ENCODE results near the gene UBL4A.
A peak's percentile ranks its signal among the peaks of the same experiment; 100 is the strongest.

UBL4A gene

DNA sequence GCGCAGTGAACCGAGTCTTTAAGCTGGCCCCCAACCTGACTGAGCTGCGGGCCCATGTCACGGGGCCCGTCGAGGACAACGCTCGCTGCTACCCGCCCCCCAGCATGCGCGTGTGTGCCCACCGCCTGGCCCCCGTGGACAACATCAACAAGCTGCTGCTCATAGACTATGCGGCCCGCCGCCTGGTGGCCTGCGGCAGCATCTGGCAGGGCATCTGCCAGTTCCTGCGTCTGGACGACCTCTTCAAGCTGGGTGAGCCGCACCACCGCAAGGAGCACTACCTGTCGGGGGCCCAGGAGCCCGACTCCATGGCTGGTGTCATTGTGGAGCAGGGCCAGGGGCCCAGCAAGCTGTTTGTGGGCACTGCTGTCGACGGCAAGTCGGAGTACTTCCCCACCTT lies 26.1 kb downstream of the UBL4A start:
- no peak for DNase-seq

- DNase-seq: no peak
Observed at GRCh38 chrX:154459832-154460231, 26.6 kb downstream of the UBL4A start.

DNA sequence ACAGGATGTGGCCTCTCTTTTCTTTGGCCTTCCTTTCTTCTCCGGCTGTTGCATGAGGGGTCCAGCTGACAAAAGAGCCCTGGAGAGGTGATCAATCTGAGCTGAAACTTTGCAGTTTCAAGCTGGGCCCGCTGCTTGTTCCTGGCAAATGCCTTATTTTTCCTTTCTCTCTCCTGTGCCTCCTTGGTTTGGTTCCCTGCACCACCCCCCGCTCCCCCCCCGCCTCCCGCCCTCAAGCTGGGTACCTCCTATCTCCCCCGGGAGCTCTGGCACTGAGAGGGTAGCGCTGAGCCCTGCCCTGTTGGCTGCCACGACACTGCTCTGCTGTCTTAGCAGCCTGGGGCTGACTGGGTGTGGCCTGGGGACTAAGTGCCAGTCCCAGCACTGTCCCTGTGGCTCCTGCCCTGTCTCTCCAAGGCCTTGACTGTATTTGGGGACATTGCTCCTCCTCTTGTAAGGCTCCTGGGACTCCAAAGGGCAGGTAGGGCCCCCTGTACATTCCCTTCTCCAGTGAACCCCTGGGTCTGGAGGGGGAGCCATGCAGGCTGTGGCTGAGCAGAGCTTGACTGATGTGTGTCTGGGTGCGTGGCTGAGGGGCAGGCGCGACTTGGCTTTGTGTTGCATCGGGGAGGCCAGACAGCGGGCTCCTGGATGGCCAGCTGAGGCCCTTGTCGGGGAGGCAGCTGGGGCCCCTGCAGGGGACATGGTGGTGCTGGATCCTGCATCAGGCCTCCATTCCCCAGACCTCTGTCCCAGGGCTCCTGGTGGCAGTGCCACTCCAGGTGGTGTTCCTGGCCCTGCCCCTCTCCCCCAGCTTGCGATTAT lies 27.2 kb downstream of the UBL4A start:
- no peak for DNase-seq

GRCh38 chrX:154458116-154458953 lies 28.1 kb downstream of the UBL4A start, which contains the start of gene PLXNA3:
Gene PLXNA3, plus strand, starts transcription at chrX:154458281. Its CDS starts 1,903 bp downstream, at chrX:154460184.
- peak; percentile 40 for DNase-seq

DNA sequence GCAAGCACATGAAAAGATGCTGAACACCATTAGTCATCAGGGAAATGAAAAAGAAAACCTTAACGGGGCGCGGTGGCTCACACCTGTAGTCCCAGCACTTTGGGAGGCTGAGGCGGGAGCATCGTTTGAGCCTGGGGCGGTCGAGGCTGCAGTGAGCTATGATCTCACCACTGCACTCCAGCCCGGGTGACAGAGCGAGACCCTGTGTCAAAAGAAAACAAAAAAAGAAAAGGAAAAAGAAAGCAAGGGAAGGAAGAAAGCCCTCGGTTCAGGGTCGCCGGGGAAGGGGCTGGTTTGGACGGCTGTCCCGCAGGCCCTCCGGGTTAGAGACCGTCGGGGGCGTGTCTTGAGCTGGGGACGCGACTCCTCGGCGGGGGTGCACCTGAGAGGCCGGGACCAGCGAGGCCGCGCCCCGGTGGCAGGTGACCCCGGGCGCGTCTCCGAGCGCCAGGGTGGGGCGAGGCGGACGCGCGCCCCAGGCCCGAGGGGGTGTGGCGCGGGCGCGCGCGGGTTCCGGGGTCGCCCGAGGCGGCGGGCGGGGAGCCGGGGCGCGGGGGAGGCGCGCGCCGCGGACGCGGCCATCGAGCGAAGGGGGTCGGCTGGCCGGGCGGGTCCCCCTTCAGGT lies 28.8 kb downstream of the UBL4A start:
- DNase-seq: peak; percentile 69

GRCh38 chrX:154452823-154453222 lies 33.6 kb downstream of the UBL4A start:
- DNase-seq: no peak

- no peak for DNase-seq
Observed at GRCh38 chrX:154450312-154450711, 36.1 kb downstream of the UBL4A start.

- DNase-seq: no peak
Observed at GRCh38 chrX:154449618-154450017, 36.8 kb downstream of the UBL4A start.

DNA sequence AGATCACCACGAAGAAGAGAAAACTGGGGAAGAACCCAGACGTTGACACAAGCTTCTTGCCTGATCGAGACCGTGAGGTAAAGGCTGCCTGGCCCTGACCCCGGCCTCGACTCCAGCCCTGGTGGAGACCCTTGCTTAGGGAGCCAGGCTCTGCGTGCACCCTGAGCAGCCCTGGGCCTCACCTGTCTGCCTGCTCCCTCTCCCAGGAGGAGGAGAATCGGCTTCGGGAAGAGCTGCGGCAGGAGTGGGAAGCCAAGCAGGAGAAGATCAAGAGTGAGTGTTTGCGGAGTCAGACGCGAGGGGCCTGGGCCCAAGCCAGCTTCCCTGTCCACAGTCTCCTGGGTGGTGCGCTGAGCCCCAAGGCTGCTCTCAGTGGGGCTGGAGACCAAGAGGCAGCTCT lies 37.9 kb downstream of the UBL4A start:
- DNase-seq: no peak

- DNase-seq: no peak
Observed at GRCh38 chrX:154446430-154446829, 40.0 kb downstream of the UBL4A start.

DNA sequence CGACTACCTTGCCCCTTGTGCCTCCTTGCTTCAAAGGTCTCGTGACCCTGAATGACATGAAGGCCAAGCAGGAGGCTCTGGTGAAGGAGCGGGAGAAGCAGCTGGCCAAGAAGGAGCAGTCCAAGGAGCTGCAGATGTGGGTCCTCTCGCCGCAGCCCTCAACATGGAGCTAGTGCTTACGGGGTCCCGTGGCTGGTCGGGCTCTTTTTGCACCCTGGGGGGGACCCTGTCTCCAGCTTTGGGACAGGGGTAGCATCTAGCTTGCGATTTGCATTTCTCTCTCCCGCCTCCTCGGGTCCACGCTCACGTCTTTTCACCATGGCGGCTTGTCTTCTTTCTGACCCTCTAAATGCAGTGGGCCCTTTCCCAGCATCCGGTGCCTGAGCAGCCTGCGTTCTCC lies 40.6 kb downstream of the UBL4A start:
- DNase-seq: no peak

- no peak for DNase-seq
Observed at GRCh38 chrX:154444755-154445246, 41.6 kb downstream of the UBL4A start.

DNA sequence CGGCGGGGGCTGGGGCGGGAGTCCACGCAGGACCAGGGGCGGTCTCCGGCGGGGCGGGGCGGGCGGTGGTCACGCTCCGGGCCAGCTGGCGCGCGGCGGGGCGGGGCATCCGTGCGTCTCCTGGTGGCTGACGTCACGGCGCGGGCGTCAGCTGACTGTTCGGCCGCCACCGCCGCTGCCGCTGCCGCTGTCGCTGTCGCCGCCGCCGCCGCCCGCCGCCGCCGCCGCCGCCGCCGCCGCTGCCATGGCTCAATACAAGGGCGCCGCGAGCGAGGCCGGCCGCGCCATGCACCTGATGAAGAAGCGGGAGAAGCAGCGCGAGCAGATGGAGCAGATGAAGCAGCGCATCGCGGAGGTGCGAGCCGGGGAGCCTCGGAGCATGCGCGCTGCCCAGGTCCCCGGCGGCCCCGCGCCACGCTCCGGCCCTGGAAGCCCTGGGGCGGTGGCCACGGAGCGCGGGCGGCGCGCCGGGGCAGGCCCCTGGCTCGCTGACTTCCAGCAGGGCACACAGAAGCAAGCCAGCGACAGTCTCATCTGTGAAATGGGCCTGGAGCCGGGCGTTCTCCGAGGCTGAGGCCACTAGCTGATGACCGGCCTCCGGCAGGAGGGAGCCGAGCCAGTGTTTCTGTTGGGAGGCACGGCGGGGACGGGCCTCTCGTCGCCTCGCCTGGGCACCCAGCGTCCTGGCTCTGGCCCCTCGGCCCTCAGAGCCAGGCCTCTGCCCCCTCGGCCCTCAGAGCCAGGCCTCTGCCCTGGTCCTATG lies 42.2 kb downstream of the UBL4A start, which contains the start of gene FAM50A:
TSS of gene FAM50A (plus strand) at position 150 of the 763 bp plus-strand sequence. CDS start at position 245, 95 bp downstream.
- peak; percentile 57 for DNase-seq

GRCh38 chrX:154443479-154443910 lies 42.9 kb downstream of the UBL4A start:
- DNase-seq: no peak

DNA sequence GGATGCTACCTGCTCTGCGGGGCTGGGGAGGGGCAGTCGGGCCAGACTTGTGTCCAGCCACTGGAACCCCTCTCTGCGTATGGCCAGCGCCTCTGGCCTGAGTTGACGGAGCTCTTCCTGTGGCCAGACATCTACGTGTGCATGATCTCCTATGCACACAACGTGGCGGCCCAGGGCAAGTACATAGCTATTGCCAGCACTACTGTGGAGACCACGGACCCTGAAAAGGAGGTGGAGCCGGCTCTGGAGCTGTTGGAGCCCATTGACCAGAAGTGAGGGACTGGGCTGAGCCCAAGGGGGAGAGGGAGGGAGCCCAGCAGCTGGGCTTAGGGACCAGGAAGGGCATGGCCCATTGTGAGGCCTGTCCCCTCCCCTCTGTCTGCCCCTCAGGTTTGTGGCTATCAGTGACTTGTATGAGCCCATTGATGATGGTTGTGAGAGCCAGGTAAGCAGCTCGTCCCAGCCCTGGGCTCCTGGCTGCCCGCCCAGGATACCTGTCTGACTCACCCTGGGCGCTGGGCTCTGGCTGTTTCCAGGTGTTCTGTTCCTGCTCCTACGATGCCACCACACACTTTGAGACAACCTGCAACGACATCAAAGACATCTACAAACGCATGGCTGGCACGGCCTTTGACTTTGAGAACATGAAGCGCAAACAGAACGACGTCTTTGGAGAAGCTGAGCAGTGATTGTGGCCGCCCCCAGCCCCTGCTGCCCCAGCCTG lies 44.3 kb downstream of the UBL4A start:
- no peak for DNase-seq

GRCh38 chrX:154441564-154441963 lies 44.9 kb downstream of the UBL4A start:
- DNase-seq: no peak

DNA sequence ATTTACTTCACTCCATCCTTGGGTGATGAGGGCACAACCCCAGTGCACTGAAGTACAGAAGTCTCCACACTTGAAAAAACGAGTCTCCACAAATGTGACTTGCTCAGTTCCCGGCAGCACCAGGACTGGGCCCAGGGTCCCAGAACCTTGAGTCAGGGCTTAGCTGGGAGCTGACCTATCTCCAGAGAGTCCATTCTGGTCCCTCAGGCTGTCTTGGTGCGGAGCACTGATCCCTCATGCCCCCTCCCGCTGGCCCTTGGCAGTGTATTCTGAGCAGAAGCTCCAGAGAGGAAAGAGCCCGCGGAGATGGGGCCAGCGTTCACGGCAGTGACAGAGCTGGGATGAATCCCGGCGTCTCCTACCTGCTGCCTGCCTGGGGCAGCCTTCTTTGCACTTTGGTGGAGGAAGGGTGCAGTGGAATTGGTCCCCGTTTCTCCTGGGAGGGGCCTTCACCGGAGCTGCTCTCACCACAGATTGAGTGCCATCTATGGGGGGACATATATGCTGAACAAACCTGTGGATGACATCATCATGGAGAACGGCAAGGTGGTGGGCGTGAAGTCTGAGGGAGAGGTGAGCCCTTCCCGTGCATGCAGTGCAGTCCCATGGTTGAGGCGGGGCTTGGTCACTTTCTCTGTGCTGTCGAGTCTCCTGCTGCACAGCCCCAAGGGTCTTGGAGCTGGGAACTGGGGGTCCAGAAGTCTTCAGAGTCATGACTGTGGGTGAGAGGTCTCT lies 45.6 kb downstream of the UBL4A start:
- DNase-seq: no peak

DNA sequence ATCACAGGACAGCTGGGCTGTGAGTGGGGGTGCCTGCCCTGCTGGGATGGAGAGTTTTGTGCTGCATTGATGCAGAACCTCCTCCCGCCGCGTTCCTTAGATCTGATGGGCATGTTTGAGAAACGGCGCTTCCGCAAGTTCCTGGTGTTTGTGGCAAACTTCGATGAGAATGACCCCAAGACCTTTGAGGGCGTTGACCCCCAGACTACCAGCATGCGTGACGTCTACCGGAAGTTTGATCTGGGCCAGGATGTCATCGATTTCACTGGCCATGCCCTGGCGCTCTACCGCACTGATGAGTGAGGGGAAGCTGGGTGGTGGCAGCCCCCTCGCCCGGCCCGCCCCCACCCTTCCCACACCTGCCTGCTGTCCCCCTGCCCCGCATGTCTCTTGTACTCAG lies 46.6 kb downstream of the UBL4A start:
- DNase-seq: no peak

GRCh38 chrX:154437971-154438893 lies 48.2 kb downstream of the UBL4A start:
- no peak for DNase-seq
